Astrocyte (in vitro differentiated cells and primary cell): ENCODE data around the gene APBB3. TPM values are rescaled to one million over a fixed set of nuclear protein-coding genes. Genes with fewer than 3 reads are reported as not detected.

Source experiments
- DNase-seq: peaks from one replicate; pipeline ENCODE4 v3.0.0-alpha.2; 2010; ENCODE audit warnings: low read depth
- FAIRE-seq: peaks from 2 replicates; lab custom pipeline; 2011; peaks lifted over from hg19 to GRCh38; lab: Jason Lieb, UNC
- H2AFZ ChIP-seq: 2 replicates; pipeline ENCODE4 v1.6.0; 2012; ENCODE audit warnings: low read depth, low read length, inconsistent platforms
- H3K27ac ChIP-seq: 2 replicates; pipeline ENCODE4 v1.5.1; 2011; ENCODE audit warnings: low read depth, low read length, inconsistent platforms
- H3K27me3 ChIP-seq: 2 replicates; pipeline ENCODE4 v1.6.0; 2011; ENCODE audit warnings: low read length, inconsistent platforms; ENCODE audit not compliant: insufficient read depth
- H3K36me3 ChIP-seq: 2 replicates; pipeline ENCODE4 v1.5.1; 2011; ENCODE audit warnings: low read length, inconsistent platforms; ENCODE audit not compliant: insufficient read depth
- H3K4me1 ChIP-seq: 2 replicates; pipeline ENCODE4 v1.5.1; 2011; ENCODE audit warnings: low read length, inconsistent platforms; ENCODE audit not compliant: insufficient read depth
- H3K4me2 ChIP-seq: 2 replicates; pipeline ENCODE4 v1.6.0; 2012; ENCODE audit warnings: low read length, inconsistent platforms
- H3K4me3 ChIP-seq: 2 replicates; pipeline ENCODE4 v1.5.1; 2011; ENCODE audit warnings: low read depth, mild to moderate bottlenecking, low read length, inconsistent platforms; ENCODE audit not compliant: insufficient read depth
- H3K79me2 ChIP-seq: 2 replicates; pipeline ENCODE4 v1.6.0; 2012; ENCODE audit warnings: mild to moderate bottlenecking, low read length, inconsistent platforms; ENCODE audit not compliant: insufficient read depth
- H3K9ac ChIP-seq: 2 replicates; pipeline ENCODE4 v1.6.0; 2012; ENCODE audit warnings: mild to moderate bottlenecking, low read length, inconsistent platforms
- H3K9me3 ChIP-seq: 2 replicates; pipeline ENCODE4 v1.5.1; 2012; ENCODE audit warnings: low read depth, mild to moderate bottlenecking, low read length, inconsistent platforms; ENCODE audit not compliant: insufficient read depth
- H4K20me1 ChIP-seq: 2 replicates; pipeline ENCODE4 v1.6.0; 2012; ENCODE audit warnings: low read length, inconsistent platforms; ENCODE audit not compliant: insufficient read depth
- H3K27ac Mint-ChIP-seq: one replicate; pipeline ENCODE4 v1.8.0; 2021; ENCODE audit warnings: mild to moderate bottlenecking, mixed read lengths; ENCODE audit not compliant: unreplicated experiment
- H3K27me3 Mint-ChIP-seq: one replicate; pipeline ENCODE4 v1.8.0; 2021; ENCODE audit warnings: low read depth, mixed read lengths; ENCODE audit not compliant: unreplicated experiment
- H3K36me3 Mint-ChIP-seq: one replicate; pipeline ENCODE4 v1.8.0; 2021; ENCODE audit warnings: low read depth, mixed read lengths; ENCODE audit not compliant: unreplicated experiment
- H3K4me1 Mint-ChIP-seq: one replicate; pipeline ENCODE4 v1.8.0; 2021; ENCODE audit warnings: low read depth, mixed read lengths; ENCODE audit not compliant: unreplicated experiment
- H3K4me3 Mint-ChIP-seq: one replicate; pipeline ENCODE4 v1.8.0; 2021; ENCODE audit warnings: mild to moderate bottlenecking, moderate library complexity, mixed read lengths; ENCODE audit not compliant: unreplicated experiment
- H3K9me3 Mint-ChIP-seq: one replicate; pipeline ENCODE4 v1.8.0; 2021; ENCODE audit warnings: mild to moderate bottlenecking, mixed read lengths; ENCODE audit not compliant: unreplicated experiment
- CTCF ChIP-seq: IDR thresholded peaks from 2 replicates; pipeline ENCODE4 v1.5.1; 2011; ENCODE audit warnings: low read depth, mild to moderate bottlenecking, inconsistent platforms, low read length, moderate library complexity; ENCODE audit not compliant: insufficient read depth
- EZH2 ChIP-seq: IDR thresholded peaks from 2 replicates; pipeline ENCODE4 v1.6.1; 2012; ENCODE audit warnings: mild to moderate bottlenecking, low read length, inconsistent platforms; ENCODE audit not compliant: insufficient read depth
- total RNA-seq: library from RNA; stranded (reverse); gene quantifications from 2 replicates; pipeline ENCODE4 v1.2.1, GENCODE V29; 2021

The APBB3 gene
- total RNA-seq, 1 donor from 2014 or later: 20.4 TPM

- no peak for FAIRE-seq
- Mint-ChIP-seq H3K27me3 (peaks cover 2% of the 10 kb centered on the region), H3K9me3 (no peaks in the 10 kb centered on the region), H3K4me3 (peak overlapping the region; percentile 64), H3K36me3 (peaks cover 14% of the 10 kb centered on the region), H3K27ac (no peak overlapping the region), H3K4me1 (peaks cover 10% of the 10 kb centered on the region)
- no peaks in the 10 kb centered on the region for H3K27me3 ChIP-seq
- H3K4me3 ChIP-seq: no peak overlapping the region
- H3K4me2 ChIP-seq: no peak overlapping the region
- no peak overlapping the region for H2AFZ ChIP-seq
- peaks cover 43% of the 10 kb centered on the region for H3K79me2 ChIP-seq
- TF ChIP-seq EZH2: no peak
- TF ChIP-seq CTCF: no peak
- peaks cover 9% of the 10 kb centered on the region for H3K36me3 ChIP-seq
- DNase-seq: no peak
- H3K27ac ChIP-seq: no peak overlapping the region
- H3K9me3 ChIP-seq: no peaks in the 10 kb centered on the region
- no peak overlapping the region for H3K9ac ChIP-seq
- H4K20me1 ChIP-seq: peaks cover 16% of the 10 kb centered on the region
- H3K4me1 ChIP-seq: peaks cover 18% of the 10 kb centered on the region
Measured at GRCh38 chr5:140567136-140567818, 2.9 kb upstream of the APBB3 start.

- H3K36me3 Mint-ChIP-seq: peaks cover 18% of the 10 kb centered on the region
- TF ChIP-seq CTCF (no peak), EZH2 (no peak)
- no peak overlapping the region for H3K4me3 ChIP-seq
- H3K27ac Mint-ChIP-seq: no peak overlapping the region
- no peaks in the 10 kb centered on the region for H3K9me3 ChIP-seq
- H3K4me1 ChIP-seq: peaks cover 18% of the 10 kb centered on the region
- H3K4me2 ChIP-seq: peak overlapping the region; percentile 100
- H3K27me3 Mint-ChIP-seq: peaks cover 1% of the 10 kb centered on the region
- H4K20me1 ChIP-seq: peaks cover 16% of the 10 kb centered on the region
- no peaks in the 10 kb centered on the region for H3K9me3 Mint-ChIP-seq
- H3K36me3 ChIP-seq: peaks cover 9% of the 10 kb centered on the region
- H3K4me3 Mint-ChIP-seq: peak overlapping the region; percentile 90
- no peak overlapping the region for H3K9ac ChIP-seq
- H3K4me1 Mint-ChIP-seq: peaks cover 10% of the 10 kb centered on the region
- no peak for DNase-seq
- no peaks in the 10 kb centered on the region for H3K27me3 ChIP-seq
- H2AFZ ChIP-seq: no peak overlapping the region
- peaks cover 43% of the 10 kb centered on the region for H3K79me2 ChIP-seq
- no peak overlapping the region for H3K27ac ChIP-seq
- no peak for FAIRE-seq
Measured at GRCh38 chr5:140566665-140567064, 2.3 kb upstream of the APBB3 start.

- Histone ChIP-seq H3K27ac (peak overlapping the region; percentile 83), H2AFZ (no peak overlapping the region), H3K9me3 (no peaks in the 10 kb centered on the region), H3K27me3 (no peaks in the 10 kb centered on the region), H3K4me3 (peak overlapping the region; percentile 99), H3K36me3 (peaks cover 9% of the 10 kb centered on the region), H3K4me1 (peaks cover 18% of the 10 kb centered on the region), H3K9ac (peak overlapping the region; percentile 97), H3K79me2 (peaks cover 43% of the 10 kb centered on the region), H4K20me1 (peaks cover 16% of the 10 kb centered on the region), H3K4me2 (peak overlapping the region; percentile 100)
- DNase-seq: no peak
- no peak for TF ChIP-seq EZH2
- no peak for TF ChIP-seq CTCF
- Mint-ChIP-seq H3K4me1 (peaks cover 10% of the 10 kb centered on the region), H3K9me3 (no peaks in the 10 kb centered on the region), H3K27ac (peak overlapping the region; percentile 29), H3K36me3 (peaks cover 22% of the 10 kb centered on the region), H3K27me3 (no peaks in the 10 kb centered on the region), H3K4me3 (peak overlapping the region; percentile 90)
- FAIRE-seq: no peak
Measured at GRCh38 chr5:140565780-140566095, 1.3 kb upstream of the APBB3 start.
